HG02678 (cell line): ENCODE results near the gene PLB1.

Experiments used
- ATAC-seq: cut with Tn5 transposase; IDR thresholded peaks from one replicate; pipeline ENCODE4 v1.9.1; 2021; ENCODE audit warnings: mild to moderate bottlenecking, moderate library complexity; ENCODE audit not compliant: unreplicated experiment

Gene PLB1

DNA sequence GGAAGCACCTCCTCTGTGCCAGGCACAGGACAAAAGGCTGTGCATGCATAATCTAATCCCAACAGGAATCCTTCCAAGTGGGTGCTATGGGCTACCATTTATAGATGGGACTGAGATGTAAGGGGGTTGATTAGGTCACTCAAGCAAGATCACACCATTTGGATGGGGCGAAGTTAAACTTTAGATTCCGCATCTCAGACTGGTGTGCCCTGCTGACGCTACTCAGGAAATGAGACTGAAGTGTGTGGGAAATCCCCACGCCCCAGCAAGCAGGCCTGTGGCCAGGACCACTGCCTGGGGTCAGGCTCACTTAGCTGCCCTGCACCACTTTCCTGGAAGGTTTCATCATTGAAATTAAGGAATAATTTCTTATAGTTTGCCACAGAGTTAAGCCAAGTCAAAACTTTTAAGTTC, 185.3 kb downstream of the PLB1 start:
- ATAC-seq, result peak; percentile 88

DNA sequence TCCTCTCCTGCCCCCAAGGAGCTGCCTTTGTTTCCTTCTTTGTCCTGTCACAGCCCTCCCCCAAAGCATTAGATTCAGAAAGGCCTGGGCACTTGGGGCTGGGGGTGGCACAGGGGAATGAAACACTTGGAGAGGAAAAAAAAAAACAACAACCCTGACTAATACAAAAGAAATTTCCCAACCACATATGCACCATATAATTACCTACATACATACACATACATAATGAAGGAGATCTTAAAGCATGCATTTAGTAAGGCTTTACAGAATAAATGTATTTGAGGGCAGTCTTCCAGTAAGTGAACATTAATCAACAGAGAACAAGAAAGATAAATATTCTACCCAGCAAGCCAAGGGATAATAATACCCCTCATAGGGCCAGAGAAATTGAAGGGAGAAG, 185.7 kb downstream of the PLB1 start:
- ATAC-seq, result no peak

DNA sequence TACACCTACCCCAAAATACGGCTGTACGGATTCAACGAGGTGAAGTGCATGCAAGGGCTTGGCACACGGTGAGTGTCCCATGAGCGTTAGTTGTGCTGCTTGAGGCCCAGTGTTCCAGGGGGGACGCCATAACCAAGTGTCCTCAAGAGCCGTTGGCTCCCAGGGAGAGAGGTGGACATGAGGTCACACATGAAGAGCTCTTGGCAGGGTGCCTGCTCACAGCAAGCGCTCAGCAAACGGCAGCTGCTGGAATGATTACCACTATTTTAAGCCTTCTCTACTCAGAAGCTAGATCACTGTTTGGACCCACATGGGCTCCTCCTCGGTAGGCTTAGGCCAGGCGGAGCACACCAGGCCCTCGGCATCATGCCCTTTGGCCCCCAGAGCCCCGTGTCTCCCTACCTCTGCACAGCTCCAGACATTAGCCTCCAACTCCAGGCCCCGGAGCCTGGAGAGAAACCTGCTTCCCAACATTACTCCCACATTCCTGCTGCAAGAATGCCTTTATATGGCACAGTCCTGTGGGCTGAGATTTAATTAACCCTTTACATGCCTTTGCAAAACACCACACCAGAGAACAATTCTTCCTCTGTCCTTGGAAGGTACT, 187.3 kb downstream of the PLB1 start:
- ATAC-seq, result no peak

DNA sequence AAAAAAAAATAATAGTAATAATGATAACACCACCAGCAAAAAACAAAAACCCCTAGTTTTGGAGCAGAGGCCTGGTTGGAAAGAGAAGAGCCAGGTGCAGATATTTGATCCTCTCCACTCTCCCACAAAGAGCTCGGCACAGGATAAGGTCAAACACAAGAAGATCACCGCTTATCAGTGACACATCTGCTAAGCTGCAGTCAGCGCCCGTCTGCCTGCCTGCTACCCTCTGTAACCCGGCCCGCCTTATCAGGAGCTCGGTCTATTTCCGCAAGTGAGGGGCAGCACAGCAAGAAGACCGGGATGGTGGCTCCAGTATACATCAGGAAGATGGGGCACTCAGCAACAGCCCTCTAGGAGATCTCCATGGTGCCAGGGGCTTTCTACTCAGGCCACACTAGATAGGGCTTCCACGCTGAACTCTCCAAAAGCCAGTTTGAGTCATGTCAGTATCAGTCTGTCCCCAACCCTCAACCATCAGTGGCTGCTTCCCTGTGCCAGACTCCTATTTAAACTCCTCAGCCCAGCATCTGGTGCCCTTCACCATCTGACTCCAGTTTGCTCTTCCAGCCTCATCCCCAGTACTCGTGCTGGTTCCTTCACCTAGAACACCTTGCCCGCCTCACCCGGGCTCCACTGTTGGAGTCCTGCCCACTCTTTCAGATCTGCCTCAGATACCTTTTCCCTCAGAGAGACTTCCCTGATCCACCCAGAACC, 188.4 kb downstream of the PLB1 start:
- no peak for ATAC-seq

DNA sequence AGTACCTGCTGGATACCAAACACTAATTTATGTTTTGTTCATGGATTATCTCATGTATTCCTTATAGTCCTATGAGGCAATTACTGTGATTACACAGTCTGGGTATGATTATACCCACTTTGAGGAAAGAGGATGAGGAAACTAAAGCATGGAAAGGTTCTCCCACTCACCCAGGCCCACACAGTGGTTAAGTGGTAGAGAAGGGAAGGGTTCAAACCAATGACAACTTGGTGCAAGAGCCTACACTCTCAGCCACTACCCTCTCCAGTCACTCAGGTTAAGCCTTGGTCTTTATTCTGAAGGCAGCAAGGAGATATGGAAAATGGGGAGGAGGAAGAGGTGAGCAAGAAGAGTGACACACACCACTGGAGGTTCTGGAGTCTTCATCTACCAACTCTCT, 191.3 kb downstream of the PLB1 start:
- no peak for ATAC-seq

DNA sequence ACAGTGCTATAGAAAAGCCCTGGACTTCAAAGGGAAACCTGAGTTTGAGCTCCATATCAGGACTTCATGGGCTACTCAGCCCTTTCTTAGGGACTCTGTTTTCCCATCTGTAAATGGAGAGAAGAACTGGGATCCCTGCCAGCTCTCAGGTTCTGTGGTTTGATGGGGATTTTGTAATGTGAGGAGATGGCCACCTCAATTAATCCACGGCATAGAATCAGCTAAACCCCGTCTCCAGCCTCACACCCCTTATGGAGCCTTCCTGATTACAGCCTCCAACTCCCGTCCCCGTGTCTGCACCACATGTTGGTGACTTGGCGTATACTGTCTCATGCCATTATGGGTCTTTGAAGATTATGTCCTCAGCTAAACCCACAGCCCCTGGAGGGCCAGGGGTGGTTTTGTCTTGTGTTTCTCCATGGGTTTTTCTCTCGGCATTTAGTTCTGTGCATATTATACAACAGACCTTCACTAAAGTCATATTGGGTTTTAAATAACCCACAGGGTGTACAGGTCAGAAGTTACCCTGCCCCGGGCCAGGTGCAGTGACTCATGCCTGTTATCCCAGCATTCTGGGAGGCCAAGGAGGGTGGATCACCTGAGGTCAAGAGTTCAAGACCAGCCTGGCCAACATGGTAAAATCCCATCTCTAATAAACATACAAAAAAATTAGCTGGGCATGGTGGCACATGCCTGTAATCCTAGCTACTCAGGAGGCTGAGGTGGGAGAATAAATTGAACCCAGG, 192.0 kb downstream of the PLB1 start:
- ATAC-seq, result no peak

DNA sequence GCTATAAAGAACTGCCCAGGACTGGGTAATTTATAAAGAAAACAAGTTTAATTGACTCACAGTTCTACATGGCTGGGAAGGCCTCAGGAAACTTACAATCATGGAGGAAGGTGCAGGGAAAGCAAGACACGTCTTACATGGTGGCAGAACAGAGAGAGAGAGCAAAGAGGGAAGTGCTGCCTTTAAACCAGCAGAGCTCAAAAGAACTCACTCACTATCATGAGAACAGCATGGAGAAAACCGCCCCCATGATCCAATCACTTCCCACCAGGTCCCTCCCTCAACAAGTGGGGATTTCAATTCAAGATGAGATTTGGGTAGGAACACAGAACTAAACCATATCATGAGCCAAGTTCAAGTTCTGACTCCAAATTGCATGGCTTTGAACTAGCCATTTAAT, 193.0 kb downstream of the PLB1 start:
- no peak for ATAC-seq

DNA sequence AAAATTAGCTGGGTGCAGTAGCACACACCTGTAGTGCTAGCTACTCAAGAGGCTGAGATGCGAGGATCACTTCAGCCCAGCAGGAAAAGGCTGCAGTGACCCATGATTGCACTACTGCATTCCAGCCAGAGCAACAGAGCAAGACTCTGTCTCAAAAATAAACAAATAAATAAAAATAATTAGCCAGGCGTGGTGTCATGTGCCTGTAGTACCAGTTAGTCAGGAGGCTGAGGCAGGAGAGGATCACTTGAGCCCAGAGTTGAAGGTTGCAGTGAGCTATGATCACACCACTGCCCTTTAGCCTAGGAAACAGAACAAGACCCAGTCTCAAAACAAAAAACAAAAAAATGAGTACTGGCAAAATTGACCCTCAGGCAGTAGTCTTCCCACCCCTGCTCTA, 193.9 kb downstream of the PLB1 start:
- ATAC-seq, result no peak

DNA sequence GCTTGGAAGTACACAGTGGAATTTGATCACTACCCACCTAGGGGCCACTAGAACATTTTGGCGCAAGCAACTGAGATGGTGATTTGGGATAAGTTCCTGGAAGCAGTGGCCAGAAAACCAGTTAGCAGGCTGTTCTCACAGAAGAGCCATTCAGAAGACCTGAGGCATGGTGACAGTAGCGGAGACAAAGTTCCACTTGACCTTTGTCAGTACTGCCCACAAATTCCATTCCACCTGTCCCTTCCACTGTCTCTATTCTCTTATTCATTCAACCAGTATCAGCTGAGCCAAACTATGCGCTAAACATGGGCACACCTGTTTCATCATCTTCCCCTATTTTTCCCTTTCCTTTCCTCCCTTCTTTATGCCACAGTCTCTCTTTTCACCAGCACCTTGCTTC, 196.6 kb downstream of the PLB1 start:
- ATAC-seq, result no peak

DNA sequence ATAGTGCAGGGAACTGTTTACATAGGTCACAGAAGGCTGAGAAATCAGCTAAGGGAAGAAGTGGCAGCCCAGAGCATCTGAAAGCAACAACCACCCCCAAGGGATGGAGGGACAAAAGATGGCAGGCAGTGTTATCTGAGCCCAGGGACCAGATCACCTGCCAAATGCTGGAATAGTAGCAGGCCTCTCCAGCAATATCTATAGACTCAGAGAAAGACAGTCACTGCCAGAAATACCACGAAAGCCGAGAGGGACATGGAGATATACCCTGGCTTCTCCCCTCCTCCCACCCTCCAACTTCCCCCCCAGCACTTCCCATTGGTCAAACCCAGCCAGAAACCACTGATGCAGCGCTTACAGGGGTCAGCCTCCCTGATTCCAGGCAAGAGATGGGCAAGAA, 197.4 kb downstream of the PLB1 start:
- no peak for ATAC-seq
